HCT116 (cell line): ENCODE measurements around the gene ENTHD1.

Experiments used
- CTCF ChIP-seq, 3 experiments: fragments of 200-600 bp in 1 of 3; sonication (generic) in 1 of 3; IDR thresholded peaks in 2 of 3; conservative IDR thresholded peaks in 1 of 3; 2 replicates each; pipeline ENCODE4 v1.5.1; 2012 to 2017; ENCODE audit warnings: low read depth in 2 of 3, low read length in 2 of 3, antibody characterized with exemption in 1 of 3, borderline replicate concordance in 1 of 3, control low read depth in 1 of 3, mild to moderate bottlenecking in 1 of 3, mixed read lengths in 1 of 3, mixed run types in 1 of 3, moderate library complexity in 1 of 3; ENCODE audit not compliant: insufficient read depth in 1 of 3
- EGR1 ChIP-seq: IDR thresholded peaks from 2 replicates; pipeline ENCODE4 v1.6.1; 2012; ENCODE audit warnings: low read depth
- EZH2 ChIP-seq: fragments of 200-600 bp; sonication (generic); IDR thresholded peaks from 2 replicates; pipeline ENCODE4 v1.6.1; 2017; ENCODE audit warnings: antibody characterized with exemption, mixed run types
- JUND ChIP-seq: IDR thresholded peaks from 2 replicates; pipeline ENCODE4 v1.6.1; 2012
- POLR2AphosphoS5 ChIP-seq: IDR thresholded peaks from 2 replicates; pipeline ENCODE4 v1.6.1; 2011; ENCODE audit warnings: mild to moderate bottlenecking, low read depth, low read length, moderate library complexity
- REST ChIP-seq: IDR thresholded peaks from 2 replicates; pipeline ENCODE4 v1.6.1; 2012; ENCODE audit warnings: low read depth
- TCF7L2 ChIP-seq: IDR thresholded peaks from 2 replicates; pipeline ENCODE4 v1.7.0; 2011; ENCODE audit warnings: borderline replicate concordance, inconsistent platforms; ENCODE audit not compliant: insufficient read depth, insufficient read length; ENCODE audit errors: extremely low read depth

- TF ChIP-seq CTCF (IDR thresholded peaks at IDR 0.05 in 2 of 3, conservative IDR thresholded peaks at IDR 0.05 in 1 of 3; ENCODE audit: borderline replicate concordance in 1 of 3, insufficient read depth in 1 of 3, low read depth in 2 of 3, low read length in 2 of 3), result no peak
- no peak for TF ChIP-seq EZH2
- TF ChIP-seq EGR1, result no peak
- no peak for TF ChIP-seq TCF7L2
- TF ChIP-seq JUND, result no peak
- no peak for TF ChIP-seq POLR2AphosphoS5
- no peak for TF ChIP-seq REST
These were observed 193.0 kb downstream of the ENTHD1 start for GRCh38 chr22:39700565-39700964.
